RPMI8226 (cell line): Measurements from ENCODE around the gene NPEPPS.
A peak's percentile ranks its signal among the peaks of the same experiment; 100 is the strongest.
"Not testable (repeated sequence)": the region's sequence is repeated elsewhere in the genome, so short reads cannot be mapped to it uniquely, and the experiment has no call there.

Experiments used
- DNase-seq: peaks from one replicate; pipeline ENCODE4 v3.0.0-alpha.2; 2015

Gene NPEPPS

GRCh38 chr17:47561698-47562405 is 30.9 kb downstream of the NPEPPS start:
- DNase-seq, result not testable (repeated sequence)

GRCh38 chr17:47562406-47562705 is 31.4 kb downstream of the NPEPPS start:
- not testable (repeated sequence) for DNase-seq

- not testable (repeated sequence) for DNase-seq
Observed at GRCh38 chr17:47567261-47567660, 36.4 kb downstream of the NPEPPS start.

- not testable (repeated sequence) for DNase-seq
Observed at GRCh38 chr17:47572561-47572960, 41.7 kb downstream of the NPEPPS start.

- not testable (repeated sequence) for DNase-seq
Observed at GRCh38 chr17:47582416-47582815, 51.5 kb downstream of the NPEPPS start.

DNA sequence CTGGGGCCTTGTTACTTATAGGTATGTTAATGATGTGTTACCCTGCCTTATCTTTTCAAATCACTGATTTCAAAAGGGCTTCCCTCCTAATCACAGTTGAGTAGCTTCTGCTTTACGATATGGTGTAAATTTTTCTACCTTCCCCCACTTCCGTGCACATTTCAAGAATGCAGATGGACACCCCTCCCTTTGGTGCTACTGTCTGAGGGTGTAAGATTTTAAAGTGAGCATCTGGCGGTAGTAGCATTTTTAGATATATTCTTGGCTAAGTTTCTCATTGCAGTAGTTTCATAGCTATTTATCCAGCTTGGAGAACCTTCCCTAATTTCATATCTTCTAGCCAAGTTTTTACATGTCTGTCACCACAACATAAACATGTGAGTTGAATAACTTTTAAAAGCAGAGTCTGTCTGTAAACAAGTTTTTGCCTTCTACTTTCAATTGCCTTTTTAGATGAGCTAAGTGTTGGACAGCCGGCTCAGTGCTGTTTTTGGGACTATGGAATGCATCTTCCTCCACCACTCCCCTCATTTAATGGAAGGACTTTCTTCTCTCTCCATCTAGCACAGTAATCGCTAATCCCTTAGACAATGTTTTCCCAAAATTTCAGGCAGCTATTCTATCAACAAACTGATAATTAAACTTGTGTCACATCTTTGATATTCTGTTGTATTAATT is 55.6 kb downstream of the NPEPPS start:
- DNase-seq, result not testable (repeated sequence)

DNA sequence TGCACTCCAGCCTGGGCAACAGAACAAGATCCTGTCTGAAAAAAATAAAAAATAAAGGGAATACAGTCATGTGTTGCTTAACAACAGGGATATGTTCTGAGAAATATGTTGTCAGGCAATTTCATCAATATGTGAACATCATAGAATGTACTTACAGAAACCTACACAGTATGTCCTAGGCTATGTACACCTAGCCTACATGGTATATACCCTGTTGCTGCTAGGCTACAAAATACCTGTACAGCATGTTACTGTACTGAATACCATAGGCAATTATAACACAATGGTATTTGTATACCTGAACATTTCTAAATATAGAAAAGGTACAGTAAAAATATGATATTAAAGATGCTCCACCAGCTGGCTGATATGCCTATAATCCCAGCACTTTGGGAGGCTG is 62.6 kb downstream of the NPEPPS start:
- DNase-seq, result not testable (repeated sequence)

DNA sequence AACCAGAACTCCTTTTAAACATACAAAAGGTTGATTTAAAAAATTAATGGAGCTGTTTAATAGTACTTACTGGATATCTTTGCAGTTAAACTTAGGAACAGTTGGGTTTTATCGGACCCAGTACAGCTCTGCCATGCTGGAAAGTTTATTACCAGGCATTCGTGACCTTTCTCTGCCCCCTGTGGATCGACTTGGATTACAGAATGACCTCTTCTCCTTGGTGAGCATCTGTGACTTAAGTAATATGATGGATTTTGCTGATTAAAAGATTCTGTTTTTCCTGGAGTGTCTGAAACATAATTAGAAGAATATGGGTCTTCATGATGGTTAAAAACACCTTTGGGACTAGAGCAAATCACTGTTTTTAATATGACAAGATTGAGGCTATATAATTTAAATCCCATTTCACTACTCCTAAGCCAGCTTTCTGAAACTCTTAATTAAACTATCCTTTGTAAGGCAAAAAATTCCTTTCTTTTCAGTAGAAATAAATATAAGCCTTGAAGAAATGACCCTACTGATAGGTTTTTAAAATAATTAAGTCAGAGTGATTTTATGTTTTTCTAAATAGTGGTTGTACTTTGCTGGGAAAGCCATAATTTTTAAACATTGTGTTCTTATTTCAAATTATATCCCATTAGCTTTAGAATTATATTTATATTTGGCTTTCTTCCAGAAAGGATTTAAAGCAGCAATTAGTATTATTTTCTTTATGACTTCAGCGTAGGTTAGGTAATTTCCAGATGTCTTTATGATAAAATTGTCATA is 73.1 kb downstream of the NPEPPS start:
- no peak for DNase-seq

GRCh38 chr17:47604598-47604927 is 73.7 kb downstream of the NPEPPS start:
- no peak for DNase-seq

- DNase-seq, result no peak
Observed at GRCh38 chr17:47605011-47605410, 74.1 kb downstream of the NPEPPS start.

DNA sequence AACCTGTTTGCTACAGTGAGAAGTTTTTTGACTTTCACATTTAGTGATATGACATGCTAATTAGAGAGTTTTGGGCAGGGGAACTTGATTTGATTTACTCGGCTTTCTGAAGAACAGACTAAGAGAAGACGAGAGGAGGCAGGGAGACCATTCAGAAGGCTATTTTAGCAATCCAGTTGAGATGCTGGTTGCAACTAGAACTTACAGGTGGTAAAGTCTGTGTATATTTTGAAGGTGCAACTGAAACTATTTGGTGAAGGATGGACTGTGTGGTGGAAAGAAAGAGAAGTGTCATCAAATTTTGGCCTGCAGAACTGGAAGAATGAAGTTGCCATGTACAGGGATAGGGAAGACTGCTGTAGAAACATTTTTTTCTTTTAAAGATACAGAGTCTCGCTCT is 76.6 kb downstream of the NPEPPS start:
- DNase-seq, result peak; percentile 5

DNA sequence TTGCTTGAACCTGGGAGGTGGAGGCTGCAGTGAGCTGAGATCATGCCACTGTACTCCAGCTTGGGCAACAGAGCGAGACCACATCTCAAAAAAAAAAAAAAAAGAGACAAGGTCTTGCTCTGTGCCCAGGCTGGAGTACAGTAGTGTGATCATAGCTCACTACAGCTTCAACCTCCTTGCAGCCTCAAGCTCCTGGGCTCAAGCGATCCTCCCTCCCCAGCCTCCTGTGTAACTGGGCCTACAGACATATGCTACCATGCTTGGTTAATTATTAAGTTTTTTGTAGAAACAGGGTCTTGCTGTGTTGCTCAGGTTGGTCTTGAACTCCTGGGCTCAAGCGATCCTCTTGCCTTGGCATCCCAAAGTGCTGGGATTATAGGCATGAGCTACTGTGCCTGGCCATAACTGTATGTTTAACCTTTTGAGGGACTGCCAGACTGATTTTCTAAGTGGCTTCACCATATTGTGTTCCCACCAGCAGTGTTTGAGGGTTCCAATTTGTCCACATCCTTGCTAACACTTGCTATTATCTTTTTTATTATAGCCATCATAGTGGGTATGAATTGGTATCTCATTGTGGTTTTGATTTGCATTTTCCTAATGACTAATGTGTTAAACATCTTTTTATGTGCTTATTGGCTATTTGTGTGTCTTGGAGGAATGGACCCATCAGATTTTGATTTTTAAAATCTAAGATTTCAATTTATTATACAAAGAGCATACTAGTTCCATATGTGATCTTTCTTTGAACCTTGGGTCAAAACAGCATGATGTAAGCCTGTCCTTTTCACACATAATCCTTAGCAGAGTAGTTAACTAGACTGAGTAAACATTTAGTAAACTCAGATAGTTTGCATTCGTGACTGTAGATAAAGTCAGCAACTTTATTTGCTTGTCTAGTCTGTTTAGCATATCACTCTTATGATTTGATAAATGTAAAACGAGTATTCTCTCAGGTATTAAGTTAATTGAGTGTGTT is 80.8 kb downstream of the NPEPPS start:
- no peak for DNase-seq

GRCh38 chr17:47615766-47616424 is 85.0 kb downstream of the NPEPPS start:
- peak; percentile 61 for DNase-seq

DNA sequence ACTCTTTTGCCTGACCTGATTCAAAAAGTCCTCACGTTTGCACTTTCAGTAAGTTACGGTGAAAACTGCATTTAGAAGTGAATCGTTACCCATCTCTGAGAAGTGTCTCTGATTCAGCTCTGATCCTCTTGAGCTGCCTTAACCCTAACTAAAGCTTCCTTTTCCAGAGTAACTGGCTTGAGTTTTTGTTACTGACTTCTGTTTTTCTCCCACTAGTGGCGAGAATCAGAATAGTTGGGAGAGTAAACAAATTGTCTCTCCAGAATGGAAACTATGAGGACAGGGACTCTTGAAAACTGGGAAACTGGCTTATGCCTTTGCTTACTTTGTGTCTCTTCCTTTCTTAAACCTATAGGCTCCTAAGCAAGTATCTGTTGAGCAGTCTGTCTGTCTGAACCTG is 87.5 kb downstream of the NPEPPS start:
- DNase-seq, result peak; percentile 33

GRCh38 chr17:47620503-47621245 is 89.8 kb downstream of the NPEPPS start:
- DNase-seq, result no peak

DNA sequence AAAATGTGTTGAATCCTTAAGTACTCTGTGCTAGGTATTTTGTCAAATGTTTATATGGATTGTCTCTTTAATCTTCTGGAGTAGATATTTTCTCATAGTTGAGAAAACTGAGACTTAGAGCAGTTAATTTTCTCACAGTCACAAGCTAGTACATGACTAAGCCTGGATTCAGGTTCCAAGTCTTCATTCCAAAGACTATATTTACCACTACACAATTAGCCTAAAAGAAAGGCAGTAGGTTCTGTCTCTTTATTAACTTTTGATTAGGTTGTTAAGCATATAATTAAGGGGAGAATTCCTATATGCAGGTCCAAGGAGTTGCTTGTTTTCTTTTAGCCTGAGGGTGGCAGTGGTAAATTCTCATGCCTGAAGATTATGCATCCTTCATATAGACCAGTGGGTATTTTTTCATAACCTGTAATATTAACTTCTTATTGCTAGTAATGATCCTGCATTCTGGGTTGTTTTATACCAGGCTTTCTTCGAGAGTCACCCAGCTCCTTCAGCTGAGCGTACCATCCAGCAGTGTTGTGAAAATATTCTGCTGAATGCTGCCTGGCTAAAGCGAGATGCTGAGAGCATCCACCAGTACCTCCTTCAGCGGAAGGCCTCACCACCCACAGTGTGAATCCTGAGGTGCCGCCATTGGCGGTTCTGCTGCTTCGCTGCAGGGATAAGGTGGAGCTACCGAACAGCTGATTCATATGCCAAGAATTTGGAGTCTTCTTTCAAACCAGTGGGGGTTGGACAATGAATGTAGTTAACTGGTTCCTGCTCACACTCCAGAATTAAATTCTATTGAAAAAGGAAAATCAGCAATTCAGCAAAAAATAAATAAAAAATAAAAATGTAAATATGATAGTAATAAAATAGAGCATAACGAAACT is 90.6 kb downstream of the NPEPPS start:
- no peak for DNase-seq

DNA sequence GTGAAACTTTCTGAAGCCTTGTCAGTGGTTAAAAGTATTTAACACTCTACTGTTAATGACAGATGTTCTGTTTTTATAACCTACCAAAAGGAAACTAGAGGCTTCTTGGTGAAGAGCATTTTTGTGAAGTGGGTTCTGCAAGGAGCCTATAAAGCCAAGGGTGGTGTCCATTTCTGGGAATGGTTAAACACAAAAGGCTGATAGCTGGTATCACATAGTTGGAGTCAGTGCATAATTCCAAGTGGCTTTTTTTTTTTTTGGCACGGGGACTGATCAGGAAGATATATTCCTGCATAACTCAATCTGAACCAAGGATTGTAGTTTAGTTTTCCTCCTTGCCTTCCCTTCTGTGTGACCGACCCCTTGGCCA is 91.3 kb downstream of the NPEPPS start:
- DNase-seq, result no peak

GRCh38 chr17:47624727-47625068 is 93.8 kb downstream of the NPEPPS start:
- no peak for DNase-seq

GRCh38 chr17:47628014-47628566 is 97.2 kb downstream of the NPEPPS start:
- no peak for DNase-seq

DNA sequence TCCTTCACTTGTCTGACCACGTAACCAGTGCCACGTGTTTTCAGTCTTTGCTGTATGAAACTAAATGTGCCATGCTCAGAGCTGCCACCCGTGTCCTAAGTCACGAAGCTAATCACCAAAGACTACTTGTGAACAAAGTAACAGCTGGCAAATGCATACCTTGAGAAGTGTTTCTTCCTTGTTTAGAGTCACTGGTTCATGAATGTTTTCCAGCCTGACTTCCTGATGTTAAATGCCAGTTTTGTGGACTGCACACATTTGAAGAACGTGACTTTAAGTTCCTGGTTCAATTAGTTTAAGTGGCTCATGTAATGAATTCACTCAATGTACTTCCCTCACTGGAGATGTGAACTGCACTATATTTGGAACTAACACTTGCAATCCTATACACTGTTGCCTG is 98.9 kb downstream of the NPEPPS start:
- DNase-seq, result no peak
